ENCODE data around the gene LMO7. TPM values are rescaled to one million over a fixed set of nuclear protein-coding genes. Genes with fewer than 3 reads are reported as not detected.

The LMO7 gene
- total RNA-seq, 4 donors from 2014 or later, result 60.5 to 108 (median 75.6) TPM

GRCh38 chr13:75881109-75881775, 245.1 kb downstream of the LMO7 start:
- no peak overlapping the region for H3K4me3 ChIP-seq (ENCODE audit: low read depth, poor library complexity, severe bottlenecking)
- intact Hi-C loops (cut with DNase I; ENCODE audit: low total_unique reads), result no loop called here
- DNase-seq (ENCODE audit: low spot score in 2 of 2), result no peak
- WGBS, 2 donors, result 58 to 68% methylated on average over 4 of the region's 4 CpGs
- no peak for TF ChIP-seq CTCF (IDR thresholded peaks at IDR 0.05)
- TF ChIP-seq POLR2A (IDR thresholded peaks at IDR 0.05), result no peak

GRCh38 chr13:75882261-75882660, 246.1 kb downstream of the LMO7 start:
- H3K4me3 ChIP-seq (ENCODE audit: low read depth, poor library complexity, severe bottlenecking), result no peak overlapping the region
- intact Hi-C loops (cut with DNase I; ENCODE audit: low total_unique reads), result no loop called here
- TF ChIP-seq CTCF (IDR thresholded peaks at IDR 0.05), result no peak
- TF ChIP-seq POLR2A (IDR thresholded peaks at IDR 0.05), result no peak
- 88 to 90% methylated on average over 1 of the region's 1 CpG for WGBS, 2 donors
- no peak for DNase-seq (ENCODE audit: low spot score in 2 of 2)

- no peak for TF ChIP-seq POLR2A (IDR thresholded peaks at IDR 0.05)
- no peak for TF ChIP-seq CTCF (IDR thresholded peaks at IDR 0.05)
- intact Hi-C loops (cut with DNase I; ENCODE audit: low total_unique reads), result no loop called here
- no peak overlapping the region for H3K4me3 ChIP-seq (ENCODE audit: low read depth, poor library complexity, severe bottlenecking)
- DNase-seq (ENCODE audit: low spot score in 2 of 2), result no peak
These were observed 253.3 kb downstream of the LMO7 start for GRCh38 chr13:75889427-75889826.

- DNase-seq (ENCODE audit: low spot score in 2 of 2), result no peak
- no peak overlapping the region for H3K4me3 ChIP-seq (ENCODE audit: low read depth, poor library complexity, severe bottlenecking)
- 82 to 93% methylated on average over 3 of the region's 3 CpGs for WGBS, 2 donors
- intact Hi-C loops (cut with DNase I; ENCODE audit: low total_unique reads), result no loop called here
- TF ChIP-seq CTCF (IDR thresholded peaks at IDR 0.05), result no peak
- no peak for TF ChIP-seq POLR2A (IDR thresholded peaks at IDR 0.05)
These were observed 259.0 kb downstream of the LMO7 start for GRCh38 chr13:75895168-75895567.

GRCh38 chr13:75896271-75896670, 260.1 kb downstream of the LMO7 start:
- intact Hi-C loops (cut with DNase I; ENCODE audit: low total_unique reads), result no loop called here
- TF ChIP-seq CTCF (IDR thresholded peaks at IDR 0.05), result no peak
- TF ChIP-seq POLR2A (IDR thresholded peaks at IDR 0.05), result no peak
- WGBS, 2 donors, result 77 to 86% methylated on average over 2 of the region's 2 CpGs
- H3K4me3 ChIP-seq (ENCODE audit: low read depth, poor library complexity, severe bottlenecking), result no peak overlapping the region
- no peak for DNase-seq (ENCODE audit: low spot score in 2 of 2)

DNA sequence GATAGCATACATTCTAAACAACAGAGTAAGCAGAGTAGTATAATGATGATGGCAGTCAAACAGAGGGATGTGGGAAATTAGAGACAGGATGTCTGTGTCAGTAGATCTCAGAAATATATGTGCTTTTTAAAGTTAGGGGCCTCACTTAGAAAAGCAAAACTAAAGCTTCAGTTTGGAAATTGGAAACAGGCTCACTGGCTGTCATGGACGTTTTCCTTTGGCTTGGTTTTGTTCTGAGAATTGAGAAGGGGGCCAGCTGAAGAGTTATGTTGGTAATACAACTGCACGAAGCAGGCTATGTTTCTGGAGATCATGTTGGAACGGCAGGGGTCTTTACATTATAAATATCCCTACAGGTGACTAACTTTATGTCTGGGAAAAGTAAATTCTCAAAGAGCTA, 261.3 kb downstream of the LMO7 start:
- intact Hi-C loops (cut with DNase I; ENCODE audit: low total_unique reads), result no loop called here
- no peak for DNase-seq (ENCODE audit: low spot score in 2 of 2)
- H3K4me3 ChIP-seq (ENCODE audit: low read depth, poor library complexity, severe bottlenecking), result no peak overlapping the region
- no peak for TF ChIP-seq CTCF (IDR thresholded peaks at IDR 0.05)
- no peak for TF ChIP-seq POLR2A (IDR thresholded peaks at IDR 0.05)
- WGBS, 2 donors, result 51 to 56% methylated on average over 3 of the region's 3 CpGs
